ENCODE data around the gene CASQ2. TPM values are rescaled to one million over a fixed set of nuclear protein-coding genes. Genes with fewer than 3 reads are reported as not detected.

The CASQ2 gene
- total RNA-seq, 1 experiment from 2014 or later, result 0.17 TPM

DNA sequence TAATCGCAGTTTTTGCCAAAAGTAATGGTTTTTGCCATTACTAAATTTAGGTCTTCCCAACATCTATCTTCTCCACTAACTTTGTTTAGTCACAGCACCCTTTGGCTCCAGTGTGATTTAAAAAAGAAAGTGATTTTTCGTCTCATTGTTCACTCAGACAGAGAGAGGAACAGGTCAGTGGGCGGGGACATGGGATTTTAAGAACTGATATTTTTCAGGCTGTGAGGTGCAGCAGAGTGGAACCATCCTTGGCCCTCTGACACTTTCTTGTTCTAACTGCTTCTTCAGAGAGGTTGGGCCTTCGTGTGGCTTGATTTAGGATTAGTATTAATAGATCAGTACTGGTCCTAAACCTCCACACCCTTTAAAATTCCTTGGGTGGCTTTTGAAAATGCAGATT is 38.8 kb downstream of the CASQ2 start:
- DNase-seq (ENCODE audit: low read depth), result no peak

DNA sequence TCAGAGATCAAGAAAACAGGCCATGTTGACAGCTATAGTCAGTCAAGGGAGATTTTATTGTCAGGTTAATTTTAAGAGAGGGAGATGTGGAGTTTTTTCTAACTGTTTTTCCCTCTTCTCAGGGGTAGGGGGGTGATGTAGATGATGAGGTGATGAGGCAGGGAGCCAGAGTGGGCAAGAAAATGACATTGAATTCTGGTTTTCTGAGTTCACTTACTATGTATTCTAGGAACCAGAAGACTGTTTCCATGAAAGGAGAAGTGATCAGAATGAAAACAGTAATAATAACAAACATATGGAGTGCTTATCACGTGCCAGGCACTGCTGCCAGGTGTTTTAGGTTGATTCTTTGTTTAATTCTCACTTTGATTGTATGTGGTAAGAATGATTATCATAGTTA is 40.2 kb downstream of the CASQ2 start:
- DNase-seq (ENCODE audit: low read depth), result no peak

- peak; percentile 96 for DNase-seq (ENCODE audit: low read depth)
Observed at GRCh38 chr1:115727706-115728249, 40.7 kb downstream of the CASQ2 start.

GRCh38 chr1:115726570-115726969 is 41.9 kb downstream of the CASQ2 start:
- no peak for DNase-seq (ENCODE audit: low read depth)

DNA sequence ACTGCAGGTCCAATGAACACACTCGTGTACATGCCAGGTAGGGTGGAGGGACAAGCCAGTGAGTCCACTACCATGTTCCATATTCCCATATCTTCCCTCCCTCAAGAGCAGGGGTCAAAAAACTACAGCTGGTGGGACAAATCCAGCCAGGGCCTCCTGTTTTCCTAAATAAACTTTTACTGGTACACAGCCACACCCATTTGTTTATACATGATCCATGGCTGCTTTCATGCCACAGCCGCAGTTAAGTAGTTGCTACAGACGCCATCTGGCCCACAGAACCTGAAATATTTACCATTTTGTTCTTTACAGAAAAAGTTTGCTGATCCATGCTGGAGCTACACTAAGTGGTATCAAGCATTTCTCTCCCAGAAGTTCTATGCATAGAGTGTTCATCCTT is 42.4 kb downstream of the CASQ2 start:
- no peak for DNase-seq (ENCODE audit: low read depth)

GRCh38 chr1:115725600-115725999 is 42.9 kb downstream of the CASQ2 start:
- no peak for DNase-seq (ENCODE audit: low read depth)

DNA sequence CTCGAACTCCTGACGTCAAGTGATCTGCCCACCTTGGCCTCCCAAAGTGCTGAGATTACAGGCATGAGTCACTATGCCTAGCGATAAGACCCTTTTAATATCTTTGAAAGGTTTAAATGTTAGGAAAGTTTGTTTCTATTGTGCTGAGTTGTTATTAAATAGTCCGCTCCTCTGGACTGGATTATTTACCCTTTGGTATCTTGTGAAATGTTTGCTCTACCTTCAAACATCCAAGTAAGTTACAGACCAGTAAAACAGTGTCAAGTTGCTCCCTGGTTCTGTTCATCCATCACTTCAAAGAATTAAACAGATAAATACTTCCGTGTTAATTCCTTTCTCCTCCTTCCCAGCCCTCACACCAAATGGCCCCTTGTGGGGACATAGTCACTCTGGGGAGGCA is 44.8 kb downstream of the CASQ2 start:
- no peak for DNase-seq (ENCODE audit: low read depth)

- DNase-seq (ENCODE audit: low read depth), result peak; percentile 36
Observed at GRCh38 chr1:115722221-115722620, 46.3 kb downstream of the CASQ2 start.

DNA sequence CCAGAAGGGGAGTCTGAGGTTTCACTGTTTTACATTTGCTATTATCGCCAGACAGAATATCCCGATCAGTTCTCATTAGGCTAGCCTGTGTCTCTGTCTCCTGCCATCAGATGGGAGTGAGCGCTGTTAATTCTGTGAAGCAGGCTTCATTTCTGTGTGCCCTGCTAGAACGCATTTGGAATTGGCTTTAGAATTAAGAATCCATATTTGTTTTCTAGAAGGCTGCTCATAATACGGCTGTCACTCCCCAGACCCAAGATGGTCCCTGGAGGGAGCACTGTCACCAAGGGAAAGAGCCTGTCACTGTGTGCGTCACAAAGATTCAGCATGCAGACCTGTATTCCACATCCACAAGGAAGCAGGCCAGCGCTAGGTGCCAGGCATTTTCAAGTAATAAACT is 49.2 kb downstream of the CASQ2 start:
- no peak for DNase-seq (ENCODE audit: low read depth)

GRCh38 chr1:115718011-115718754 is 50.3 kb downstream of the CASQ2 start:
- no peak for DNase-seq (ENCODE audit: low read depth)

GRCh38 chr1:115717541-115717940 is 51.0 kb downstream of the CASQ2 start:
- DNase-seq (ENCODE audit: low read depth), result peak; percentile 28

GRCh38 chr1:115714572-115715141 is 53.9 kb downstream of the CASQ2 start:
- no peak for DNase-seq (ENCODE audit: low read depth)

DNA sequence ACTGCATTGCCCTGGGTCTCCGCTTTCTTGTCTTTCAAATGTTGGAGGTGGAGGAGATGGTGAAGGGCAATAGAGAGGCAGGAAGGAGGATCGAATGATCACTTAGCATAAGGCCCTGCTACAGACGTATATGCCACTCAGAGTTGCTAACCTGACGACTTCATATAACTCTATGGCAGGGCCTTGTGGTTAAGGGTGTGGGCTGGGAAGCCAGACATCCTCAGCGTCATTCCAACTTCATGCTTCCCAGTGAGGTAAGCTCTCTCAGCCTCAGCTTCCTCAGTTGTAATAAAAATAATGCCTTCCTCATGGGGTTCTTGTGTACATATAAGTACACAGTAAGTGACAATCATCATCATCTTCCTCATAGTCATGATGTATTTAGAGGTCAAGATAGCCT is 54.6 kb downstream of the CASQ2 start:
- DNase-seq (ENCODE audit: low read depth), result no peak

DNA sequence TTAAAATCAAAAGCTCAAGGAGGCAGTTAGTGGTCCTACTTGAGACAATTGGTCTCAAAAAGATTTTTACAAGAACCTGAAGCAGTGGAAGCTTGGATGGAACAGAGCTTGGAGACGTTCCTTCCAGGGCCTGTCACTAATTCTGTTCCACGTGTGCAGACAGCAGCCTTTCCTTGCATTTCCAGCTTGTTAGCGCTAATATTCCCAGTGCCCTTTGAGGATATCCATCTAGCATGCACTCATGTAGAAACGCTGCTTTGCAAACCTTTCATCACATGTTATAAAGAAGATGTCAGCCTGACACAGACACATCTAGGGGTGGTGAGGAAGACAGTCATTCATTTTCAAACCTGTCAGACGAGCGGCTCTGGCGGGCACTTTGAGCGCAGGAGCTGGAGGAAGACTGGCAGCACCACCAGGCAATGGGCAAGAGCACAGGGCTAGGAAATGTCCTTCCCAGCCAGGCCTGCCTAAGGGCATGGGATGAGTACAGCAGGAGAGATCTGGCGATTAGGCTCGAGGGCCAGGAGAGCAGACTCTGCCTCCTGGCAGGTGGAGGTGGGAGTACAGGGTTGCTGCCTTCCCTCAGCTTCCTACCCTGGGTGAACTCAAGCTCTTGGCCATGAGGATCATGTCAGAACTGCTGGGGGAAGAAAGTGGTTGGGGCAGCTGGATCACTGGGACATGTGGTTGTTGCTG is 55.5 kb downstream of the CASQ2 start:
- DNase-seq (ENCODE audit: low read depth), result no peak

- DNase-seq (ENCODE audit: low read depth), result no peak
Observed at GRCh38 chr1:115710859-115711624, 57.5 kb downstream of the CASQ2 start.

DNA sequence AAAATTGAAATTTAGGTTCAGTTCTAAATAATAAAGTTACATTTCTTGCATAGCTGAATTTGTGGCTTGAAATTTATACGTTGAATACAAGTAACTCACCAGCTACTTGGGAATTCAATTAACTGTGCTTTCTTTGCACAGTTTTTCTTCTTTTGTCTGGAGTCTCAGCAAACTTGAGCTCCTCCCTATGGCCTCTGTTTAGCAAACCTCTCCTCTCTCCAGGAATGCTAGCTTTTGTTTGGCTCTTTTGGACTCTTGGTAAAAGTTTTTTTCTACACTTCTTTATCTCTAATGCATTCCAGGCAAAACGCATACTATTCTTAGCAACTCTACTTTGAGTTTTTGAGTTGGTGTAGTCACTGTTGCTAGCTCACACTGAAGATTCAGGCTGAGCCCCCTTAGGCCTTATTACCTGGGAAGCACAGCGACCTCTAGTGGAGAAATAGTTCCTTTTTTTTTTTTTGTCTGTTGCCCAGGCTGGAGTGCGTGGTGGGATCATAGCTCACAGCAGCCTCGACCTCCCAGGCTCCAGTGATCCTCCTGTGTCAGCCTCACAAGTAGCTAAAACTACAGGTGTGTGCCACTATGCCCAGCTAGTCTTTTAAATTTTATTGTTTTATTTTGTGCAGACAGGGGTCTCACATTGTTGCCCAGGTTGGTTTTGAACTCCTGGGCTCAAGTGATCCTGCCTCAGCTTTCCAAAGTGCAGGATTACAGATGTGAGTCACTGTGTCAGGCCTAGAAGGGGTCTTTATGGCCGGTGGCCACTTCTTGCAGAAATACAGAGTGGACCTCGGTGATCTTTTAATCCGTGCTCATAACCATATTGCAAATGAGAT is 61.7 kb downstream of the CASQ2 start:
- DNase-seq (ENCODE audit: low read depth), result peak; percentile 50

DNA sequence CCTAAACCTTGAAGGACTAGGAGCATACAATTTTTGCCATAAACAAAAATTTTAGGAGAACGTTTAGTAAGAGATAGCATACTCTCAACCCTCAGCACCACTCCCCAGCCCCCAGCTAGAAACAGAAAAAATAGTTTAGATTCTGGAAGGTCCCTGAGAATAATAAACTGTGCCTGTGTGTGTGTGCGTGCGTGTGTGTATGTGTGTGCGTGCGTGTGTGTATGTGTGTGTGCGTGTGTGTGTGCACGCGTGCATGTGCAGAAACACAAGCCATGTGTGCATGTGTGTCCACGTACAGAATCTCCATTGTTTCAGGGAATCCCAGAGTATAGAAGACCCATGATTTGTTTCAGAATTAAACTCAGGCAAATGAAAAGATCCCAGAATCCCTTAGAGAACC is 62.6 kb downstream of the CASQ2 start:
- DNase-seq (ENCODE audit: low read depth), result no peak

- DNase-seq (ENCODE audit: low read depth), result no peak
Observed at GRCh38 chr1:115705085-115705951, 63.2 kb downstream of the CASQ2 start.

GRCh38 chr1:115702959-115703358 is 65.6 kb downstream of the CASQ2 start:
- no peak for DNase-seq (ENCODE audit: low read depth)

GRCh38 chr1:115701090-115701489 is 67.4 kb downstream of the CASQ2 start:
- DNase-seq (ENCODE audit: low read depth), result no peak
